ENCODE results near the gene TYW5. TPM values are rescaled to one million over a fixed set of nuclear protein-coding genes. Genes with fewer than 3 reads are reported as not detected.
A peak's percentile ranks its signal among the peaks of the same experiment; 100 is the strongest.
"Not testable (repeated sequence)": the region's sequence is repeated elsewhere in the genome, so short reads cannot be mapped to it uniquely, and the experiment has no call there.

Gene TYW5
- total RNA-seq, 1 donor from 2014 or later: 9.2 TPM

DNA sequence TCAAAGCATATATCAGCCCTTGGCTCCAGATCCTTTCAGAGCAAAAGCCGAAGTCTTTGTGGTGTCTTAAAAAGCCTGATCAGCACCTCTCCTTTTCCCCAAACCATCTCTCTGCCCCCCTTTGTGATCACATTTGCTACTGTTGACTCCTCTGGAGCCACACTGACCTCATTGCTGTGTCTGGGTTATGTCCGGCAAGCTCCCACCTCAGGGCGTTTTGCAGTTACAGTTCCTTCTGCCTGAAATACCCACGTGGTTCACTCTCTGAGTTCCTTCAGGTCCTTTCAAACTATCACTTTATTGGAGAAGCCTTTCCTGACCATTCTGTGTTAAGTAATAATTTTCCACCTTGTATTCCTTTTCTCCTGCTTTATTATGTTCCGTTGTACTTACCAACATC lies 32.4 kb downstream of the TYW5 start:
- FAIRE-seq: no peak
- peaks cover 84% of the 10 kb centered on the region for H3K79me2 ChIP-seq (ENCODE audit: insufficient read depth, low read length)
- peaks cover 11% of the 10 kb centered on the region for H3K36me3 Mint-ChIP-seq (ENCODE audit: low read depth, unreplicated experiment)

GRCh38 chr2:199916980-199917379 lies 38.3 kb downstream of the TYW5 start:
- peaks cover 6% of the 10 kb centered on the region for H3K36me3 ChIP-seq (ENCODE audit: insufficient read depth, low read length)
- peaks cover 7% of the 10 kb centered on the region for H3K4me1 Mint-ChIP-seq (ENCODE audit: low read depth, unreplicated experiment)
- no peak overlapping the region for H3K9ac ChIP-seq (ENCODE audit: low read length)
- H3K79me2 ChIP-seq (ENCODE audit: insufficient read depth, low read length): peaks cover 88% of the 10 kb centered on the region
- H3K4me3 Mint-ChIP-seq (ENCODE audit: unreplicated experiment): no peak overlapping the region
- no peak overlapping the region for H3K27ac Mint-ChIP-seq (ENCODE audit: unreplicated experiment)
- no peaks in the 10 kb centered on the region for H3K27me3 Mint-ChIP-seq (ENCODE audit: low read depth, unreplicated experiment)
- no peaks in the 10 kb centered on the region for H3K4me1 ChIP-seq (ENCODE audit: insufficient read depth, low read length)
- no peaks in the 10 kb centered on the region for H3K27me3 ChIP-seq (ENCODE audit: insufficient read depth, low read length)
- no peak for TF ChIP-seq EZH2 (IDR thresholded peaks at IDR 0.05; ENCODE audit: insufficient read depth, low read length)
- TF ChIP-seq, protein P1, sequence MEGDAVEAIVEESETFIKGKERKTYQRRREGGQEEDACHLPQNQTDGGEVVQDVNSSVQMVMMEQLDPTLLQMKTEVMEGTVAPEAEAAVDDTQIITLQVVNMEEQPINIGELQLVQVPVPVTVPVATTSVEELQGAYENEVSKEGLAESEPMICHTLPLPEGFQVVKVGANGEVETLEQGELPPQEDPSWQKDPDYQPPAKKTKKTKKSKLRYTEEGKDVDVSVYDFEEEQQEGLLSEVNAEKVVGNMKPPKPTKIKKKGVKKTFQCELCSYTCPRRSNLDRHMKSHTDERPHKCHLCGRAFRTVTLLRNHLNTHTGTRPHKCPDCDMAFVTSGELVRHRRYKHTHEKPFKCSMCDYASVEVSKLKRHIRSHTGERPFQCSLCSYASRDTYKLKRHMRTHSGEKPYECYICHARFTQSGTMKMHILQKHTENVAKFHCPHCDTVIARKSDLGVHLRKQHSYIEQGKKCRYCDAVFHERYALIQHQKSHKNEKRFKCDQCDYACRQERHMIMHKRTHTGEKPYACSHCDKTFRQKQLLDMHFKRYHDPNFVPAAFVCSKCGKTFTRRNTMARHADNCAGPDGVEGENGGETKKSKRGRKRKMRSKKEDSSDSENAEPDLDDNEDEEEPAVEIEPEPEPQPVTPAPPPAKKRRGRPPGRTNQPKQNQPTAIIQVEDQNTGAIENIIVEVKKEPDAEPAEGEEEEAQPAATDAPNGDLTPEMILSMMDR (IDR thresholded peaks at IDR 0.05; ENCODE audit: insufficient read depth, low read depth, low read length): no peak
- no peak overlapping the region for H2AFZ ChIP-seq (ENCODE audit: low read depth, low read length)
- H3K4me2 ChIP-seq (ENCODE audit: low read length): no peak overlapping the region
- peaks cover 13% of the 10 kb centered on the region for H3K9me3 Mint-ChIP-seq (ENCODE audit: unreplicated experiment)
- H3K36me3 Mint-ChIP-seq (ENCODE audit: low read depth, unreplicated experiment): peaks cover 26% of the 10 kb centered on the region
- peaks cover 6% of the 10 kb centered on the region for H3K9me3 ChIP-seq (ENCODE audit: insufficient read depth, low read depth, low read length)
- H3K4me3 ChIP-seq (ENCODE audit: insufficient read depth, low read depth, low read length): no peak overlapping the region
- no peak overlapping the region for H3K27ac ChIP-seq (ENCODE audit: low read depth, low read length)
- FAIRE-seq (no peak), DNase-seq (ENCODE audit: low read depth) (no peak)
- H4K20me1 ChIP-seq (ENCODE audit: insufficient read depth, low read length): peaks cover 47% of the 10 kb centered on the region

More for the DNA sequence above, 32.4 kb downstream of the TYW5 start:
- H3K27ac ChIP-seq (ENCODE audit: low read depth, low read length): no peak overlapping the region
- H3K4me1 ChIP-seq (ENCODE audit: insufficient read depth, low read length): no peaks in the 10 kb centered on the region
- no peak overlapping the region for H2AFZ ChIP-seq (ENCODE audit: low read depth, low read length)
- peak overlapping the region; percentile 25 for H3K4me2 ChIP-seq (ENCODE audit: low read length)
- no peak overlapping the region for H3K9ac ChIP-seq (ENCODE audit: low read length)
- H3K4me3 Mint-ChIP-seq (ENCODE audit: unreplicated experiment): no peak overlapping the region
- H3K27me3 Mint-ChIP-seq (ENCODE audit: low read depth, unreplicated experiment): no peaks in the 10 kb centered on the region
- peak overlapping the region; percentile 38 for H3K27ac Mint-ChIP-seq (ENCODE audit: unreplicated experiment)
- H3K4me1 Mint-ChIP-seq (ENCODE audit: low read depth, unreplicated experiment): peaks cover 12% of the 10 kb centered on the region
- TF ChIP-seq EZH2 (IDR thresholded peaks at IDR 0.05; ENCODE audit: insufficient read depth, low read length): no peak
- no peaks in the 10 kb centered on the region for H3K9me3 ChIP-seq (ENCODE audit: insufficient read depth, low read depth, low read length)
- H3K9me3 Mint-ChIP-seq (ENCODE audit: unreplicated experiment): no peaks in the 10 kb centered on the region
- no peak overlapping the region for H3K4me3 ChIP-seq (ENCODE audit: insufficient read depth, low read depth, low read length)
- H3K27me3 ChIP-seq (ENCODE audit: insufficient read depth, low read length): no peaks in the 10 kb centered on the region
- DNase-seq (ENCODE audit: low read depth): no peak
- peaks cover 19% of the 10 kb centered on the region for H3K36me3 ChIP-seq (ENCODE audit: insufficient read depth, low read length)
- peaks cover 37% of the 10 kb centered on the region for H4K20me1 ChIP-seq (ENCODE audit: insufficient read depth, low read length)

DNA sequence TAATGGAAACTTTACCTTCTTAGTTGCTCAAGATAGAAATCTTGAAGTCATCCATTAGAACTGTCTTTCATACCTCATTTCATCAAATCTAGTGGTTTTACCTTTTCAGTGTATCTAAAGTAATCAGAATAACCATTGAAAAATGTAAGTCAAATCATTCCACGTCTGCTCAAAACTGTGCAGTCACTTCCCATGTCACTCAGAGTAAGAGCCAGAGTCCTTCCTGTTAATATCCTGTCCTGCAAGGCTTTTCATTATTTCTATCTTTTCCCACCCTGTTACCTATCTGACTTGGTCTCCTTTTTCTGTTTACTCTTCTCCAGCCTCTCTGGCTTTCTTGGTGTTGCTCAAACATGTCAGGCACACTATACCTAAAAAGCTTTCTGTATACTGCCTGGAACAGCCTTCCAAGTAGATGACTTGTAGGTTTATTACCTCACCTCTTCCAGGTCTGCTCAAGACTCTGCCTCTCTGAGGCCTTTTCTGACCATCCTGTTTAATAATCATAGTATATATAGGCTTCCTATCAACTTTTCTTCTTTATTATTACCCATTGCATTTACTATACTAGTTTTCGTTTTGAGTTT lies 40.8 kb downstream of the TYW5 start:
- H3K4me3 ChIP-seq (ENCODE audit: insufficient read depth, low read depth, low read length): no peak overlapping the region
- peaks cover 25% of the 10 kb centered on the region for H3K36me3 Mint-ChIP-seq (ENCODE audit: low read depth, unreplicated experiment)

DNA sequence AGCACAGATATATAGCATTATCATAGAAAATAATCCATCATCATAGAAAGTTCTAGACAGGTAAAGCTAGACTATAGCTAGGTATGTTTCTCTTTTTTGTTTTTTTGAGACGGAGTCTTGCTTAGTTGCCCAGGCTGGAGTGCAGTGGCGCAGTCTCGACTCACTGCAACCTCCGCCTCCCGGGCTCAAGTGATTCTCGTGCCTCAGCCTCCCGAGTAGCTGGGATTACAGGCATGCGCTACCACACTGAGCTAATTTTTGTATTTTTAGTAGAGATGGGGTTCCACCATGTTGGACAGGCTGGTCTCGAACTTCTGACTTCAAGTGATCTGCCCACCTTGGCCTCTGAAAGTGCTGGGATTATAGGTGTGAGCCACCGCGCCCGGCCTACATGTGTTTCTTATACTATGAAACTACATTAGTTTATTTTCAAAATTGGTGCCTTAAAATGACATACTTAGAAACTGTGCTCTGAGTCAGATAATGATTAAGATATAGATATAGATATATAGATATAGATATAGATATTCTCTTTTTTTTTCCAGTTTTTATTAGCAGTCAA lies 42.7 kb downstream of the TYW5 start:
- H3K4me1 ChIP-seq (ENCODE audit: insufficient read depth, low read length); H3K36me3 ChIP-seq (ENCODE audit: insufficient read depth, low read length); FAIRE-seq; H3K27me3 Mint-ChIP-seq (ENCODE audit: low read depth, unreplicated experiment); H3K27ac ChIP-seq (ENCODE audit: low read depth, low read length); H3K9me3 ChIP-seq (ENCODE audit: insufficient read depth, low read depth, low read length); H2AFZ ChIP-seq (ENCODE audit: low read depth, low read length); H3K27ac Mint-ChIP-seq (ENCODE audit: unreplicated experiment); H3K27me3 ChIP-seq (ENCODE audit: insufficient read depth, low read length); DNase-seq (ENCODE audit: low read depth): not testable (repeated sequence)
- Mint-ChIP-seq H3K4me3 (ENCODE audit: unreplicated experiment) (peak overlapping the region; percentile 100), H3K9me3 (ENCODE audit: unreplicated experiment) (peaks cover 13% of the 10 kb centered on the region), H3K36me3 (ENCODE audit: low read depth, unreplicated experiment) (peaks cover 18% of the 10 kb centered on the region), H3K4me1 (ENCODE audit: low read depth, unreplicated experiment) (peaks cover 12% of the 10 kb centered on the region)
- Histone ChIP-seq H3K4me2 (ENCODE audit: low read length) (peak overlapping the region; percentile 88), H4K20me1 (ENCODE audit: insufficient read depth, low read length) (peaks cover 28% of the 10 kb centered on the region), H3K9ac (ENCODE audit: low read length) (peak overlapping the region; percentile 96), H3K4me3 (ENCODE audit: insufficient read depth, low read depth, low read length) (peak overlapping the region; percentile 97), H3K79me2 (ENCODE audit: insufficient read depth, low read length) (peaks cover 59% of the 10 kb centered on the region)

More for the DNA sequence above, 40.8 kb downstream of the TYW5 start:
- Histone ChIP-seq H3K4me1 (ENCODE audit: insufficient read depth, low read length) (peaks cover 8% of the 10 kb centered on the region), H2AFZ (ENCODE audit: low read depth, low read length) (no peak overlapping the region), H4K20me1 (ENCODE audit: insufficient read depth, low read length) (peaks cover 35% of the 10 kb centered on the region), H3K79me2 (ENCODE audit: insufficient read depth, low read length) (peaks cover 75% of the 10 kb centered on the region), H3K9ac (ENCODE audit: low read length) (no peak overlapping the region), H3K27me3 (ENCODE audit: insufficient read depth, low read length) (no peaks in the 10 kb centered on the region), H3K27ac (ENCODE audit: low read depth, low read length) (no peak overlapping the region), H3K4me2 (ENCODE audit: low read length) (peak overlapping the region; percentile 48), H3K9me3 (ENCODE audit: insufficient read depth, low read depth, low read length) (peaks cover 6% of the 10 kb centered on the region), H3K36me3 (ENCODE audit: insufficient read depth, low read length) (peaks cover 3% of the 10 kb centered on the region)
- TF ChIP-seq EZH2 (IDR thresholded peaks at IDR 0.05; ENCODE audit: insufficient read depth, low read length): no peak
- TF ChIP-seq, protein P1 (IDR thresholded peaks at IDR 0.05; ENCODE audit: insufficient read depth, low read depth, low read length): no peak
- Mint-ChIP-seq H3K9me3 (ENCODE audit: unreplicated experiment) (peaks cover 13% of the 10 kb centered on the region), H3K27me3 (ENCODE audit: low read depth, unreplicated experiment) (no peaks in the 10 kb centered on the region), H3K27ac (ENCODE audit: unreplicated experiment) (no peak overlapping the region), H3K4me3 (ENCODE audit: unreplicated experiment) (peak overlapping the region; percentile 9), H3K4me1 (ENCODE audit: low read depth, unreplicated experiment) (peaks cover 12% of the 10 kb centered on the region)
- FAIRE-seq: no peak
- no peak for DNase-seq (ENCODE audit: low read depth)

All from astrocyte (in vitro differentiated cells and primary cell).